Endothelial cell (in vitro differentiated cells): Measurements from ENCODE around the gene C6orf47. TPM values are rescaled to one million over a fixed set of nuclear protein-coding genes. Genes with fewer than 3 reads are reported as not detected.

Experiments
- DNase-seq: peaks from one replicate; pipeline ENCODE4 v3.0.0; 2021; ENCODE audit warnings: low spot score
- H3K27ac Mint-ChIP-seq: one replicate; pipeline ENCODE4 v1.8.0; 2021; ENCODE audit warnings: mixed read lengths, inconsistent platforms; ENCODE audit not compliant: unreplicated experiment
- H3K27me3 Mint-ChIP-seq: one replicate; pipeline ENCODE4 v1.8.0; 2021; ENCODE audit warnings: mild to moderate bottlenecking, moderate library complexity, mixed read lengths, inconsistent platforms; ENCODE audit not compliant: unreplicated experiment
- H3K36me3 Mint-ChIP-seq: one replicate; pipeline ENCODE4 v1.8.0; 2021; ENCODE audit warnings: mild to moderate bottlenecking, low read depth, mixed read lengths, inconsistent platforms; ENCODE audit not compliant: unreplicated experiment
- H3K4me1 Mint-ChIP-seq: one replicate; pipeline ENCODE4 v1.8.0; 2021; ENCODE audit warnings: mild to moderate bottlenecking, mixed read lengths, inconsistent platforms; ENCODE audit not compliant: unreplicated experiment
- H3K4me3 Mint-ChIP-seq: one replicate; pipeline ENCODE4 v1.8.0; 2021; ENCODE audit warnings: mild to moderate bottlenecking, mixed read lengths, inconsistent platforms; ENCODE audit not compliant: unreplicated experiment
- H3K9me3 Mint-ChIP-seq: one replicate; pipeline ENCODE4 v1.8.0; 2021; ENCODE audit warnings: mixed read lengths, inconsistent platforms; ENCODE audit not compliant: unreplicated experiment
- total RNA-seq: library from RNA; stranded (reverse); fragmentation: NEBNext Ultra II Directional; extraction: Animal tissue kit (Norgen Biotek cat#: 25700); gene quantifications from one replicate; pipeline ENCODE4 v1.2.1, GENCODE V29; 2021; ENCODE audit not compliant: unreplicated experiment
- TF ChIP-seq, protein P1 (sequence below): fragments of 200-600 bp; sonication (generic); IDR thresholded peaks from one replicate; pipeline ENCODE4 v1.5.0; 2021; ENCODE audit warnings: antibody characterized with exemption; ENCODE audit not compliant: unreplicated experiment

C6orf47 gene
- total RNA-seq, 1 donor from 2014 or later = 13.1 TPM

DNA sequence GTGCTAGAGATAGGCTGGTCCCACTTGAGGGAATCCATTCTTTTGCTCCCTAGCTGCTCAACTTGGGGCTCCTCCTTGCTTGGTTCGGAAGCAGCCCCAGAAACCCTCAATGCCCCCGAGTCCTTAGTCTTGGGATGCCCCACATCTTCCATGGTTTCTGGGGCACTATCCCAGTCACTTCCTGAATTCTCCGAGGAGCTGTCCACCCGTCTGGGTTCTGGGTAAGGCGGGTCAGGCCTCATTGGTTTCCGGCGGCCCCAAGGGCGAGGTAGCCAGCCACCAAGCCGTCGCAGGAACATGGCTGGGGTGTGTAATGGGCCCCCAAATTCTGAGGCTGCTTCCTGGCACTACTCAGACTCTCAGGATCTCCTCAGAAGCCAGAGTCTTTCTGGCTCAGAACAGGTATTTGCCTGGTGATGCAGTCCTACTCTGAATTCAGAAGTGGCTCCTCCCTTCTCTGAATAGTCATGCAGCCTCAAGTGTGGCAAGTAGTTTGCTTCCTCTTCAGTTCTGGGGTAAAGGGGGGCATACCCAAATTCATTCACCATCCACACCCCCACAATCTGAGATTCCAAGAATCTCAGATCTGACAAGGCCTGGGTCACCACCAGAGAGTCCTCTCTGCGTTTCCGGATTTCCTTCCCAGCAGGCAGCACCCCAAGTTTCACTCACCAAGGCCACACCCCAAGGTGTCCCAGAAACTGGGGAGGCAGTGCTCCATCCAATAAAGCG, 763 bp downstream of the C6orf47 start:
- H3K27ac Mint-ChIP-seq = peak overlapping the region; percentile 84
- no peak for DNase-seq
- H3K9me3 Mint-ChIP-seq = no peaks in the 10 kb centered on the region
- peak overlapping the region; percentile 91 for H3K4me3 Mint-ChIP-seq
- TF ChIP-seq, protein P1, sequence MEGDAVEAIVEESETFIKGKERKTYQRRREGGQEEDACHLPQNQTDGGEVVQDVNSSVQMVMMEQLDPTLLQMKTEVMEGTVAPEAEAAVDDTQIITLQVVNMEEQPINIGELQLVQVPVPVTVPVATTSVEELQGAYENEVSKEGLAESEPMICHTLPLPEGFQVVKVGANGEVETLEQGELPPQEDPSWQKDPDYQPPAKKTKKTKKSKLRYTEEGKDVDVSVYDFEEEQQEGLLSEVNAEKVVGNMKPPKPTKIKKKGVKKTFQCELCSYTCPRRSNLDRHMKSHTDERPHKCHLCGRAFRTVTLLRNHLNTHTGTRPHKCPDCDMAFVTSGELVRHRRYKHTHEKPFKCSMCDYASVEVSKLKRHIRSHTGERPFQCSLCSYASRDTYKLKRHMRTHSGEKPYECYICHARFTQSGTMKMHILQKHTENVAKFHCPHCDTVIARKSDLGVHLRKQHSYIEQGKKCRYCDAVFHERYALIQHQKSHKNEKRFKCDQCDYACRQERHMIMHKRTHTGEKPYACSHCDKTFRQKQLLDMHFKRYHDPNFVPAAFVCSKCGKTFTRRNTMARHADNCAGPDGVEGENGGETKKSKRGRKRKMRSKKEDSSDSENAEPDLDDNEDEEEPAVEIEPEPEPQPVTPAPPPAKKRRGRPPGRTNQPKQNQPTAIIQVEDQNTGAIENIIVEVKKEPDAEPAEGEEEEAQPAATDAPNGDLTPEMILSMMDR = no peak
- peaks cover 4% of the 10 kb centered on the region for H3K36me3 Mint-ChIP-seq
- H3K27me3 Mint-ChIP-seq = peaks cover 10% of the 10 kb centered on the region
- H3K4me1 Mint-ChIP-seq = peaks cover 32% of the 10 kb centered on the region

GRCh38 chr6:31658983-31659648, 1.5 kb downstream of the C6orf47 start:
- peaks cover 25% of the 10 kb centered on the region for H3K4me1 Mint-ChIP-seq
- peak overlapping the region; percentile 77 for H3K4me3 Mint-ChIP-seq
- TF ChIP-seq, protein P1 = no peak
- peaks cover 4% of the 10 kb centered on the region for H3K36me3 Mint-ChIP-seq
- no peak overlapping the region for H3K27ac Mint-ChIP-seq
- H3K9me3 Mint-ChIP-seq = no peaks in the 10 kb centered on the region
- DNase-seq = no peak
- H3K27me3 Mint-ChIP-seq = peaks cover 10% of the 10 kb centered on the region

DNA sequence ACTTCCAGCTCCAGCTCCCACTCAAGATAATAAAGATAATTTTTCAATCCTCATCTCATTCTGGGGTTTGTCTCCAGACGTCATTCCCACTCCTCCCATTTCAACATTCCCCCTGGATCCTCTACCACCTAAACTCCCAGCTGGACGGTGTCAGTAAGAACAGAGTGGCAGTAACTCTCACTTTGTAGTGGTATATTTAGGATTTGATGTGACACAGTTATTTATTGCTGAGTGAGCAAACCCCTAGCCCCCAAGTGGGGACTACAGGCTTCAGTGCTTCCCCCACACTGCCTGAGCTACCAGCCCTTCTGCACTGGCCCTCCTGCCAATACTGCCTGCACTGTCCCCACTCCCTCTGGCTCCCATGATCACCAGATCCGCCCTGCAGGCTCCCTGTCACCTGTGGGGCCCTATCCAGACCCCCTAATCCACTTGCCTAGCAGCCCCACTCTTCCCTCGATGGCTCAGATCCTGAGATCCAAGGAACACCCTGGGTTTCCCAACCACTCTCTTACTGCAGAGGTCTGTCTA, 2.4 kb downstream of the C6orf47 start:
- H3K4me1 Mint-ChIP-seq = peaks cover 16% of the 10 kb centered on the region
- TF ChIP-seq, protein P1 = no peak
- peaks cover 4% of the 10 kb centered on the region for H3K36me3 Mint-ChIP-seq
- H3K27ac Mint-ChIP-seq = peak overlapping the region; percentile 48
- no peaks in the 10 kb centered on the region for H3K9me3 Mint-ChIP-seq
- DNase-seq = no peak
- H3K4me3 Mint-ChIP-seq = peak overlapping the region; percentile 62
- H3K27me3 Mint-ChIP-seq = peaks cover 7% of the 10 kb centered on the region

- no peak for DNase-seq
- H3K27me3 Mint-ChIP-seq = peaks cover 7% of the 10 kb centered on the region
- H3K4me3 Mint-ChIP-seq = peak overlapping the region; percentile 62
- peaks cover 7% of the 10 kb centered on the region for H3K36me3 Mint-ChIP-seq
- peaks cover 17% of the 10 kb centered on the region for H3K4me1 Mint-ChIP-seq
- TF ChIP-seq, protein P1 = no peak
- H3K9me3 Mint-ChIP-seq = no peaks in the 10 kb centered on the region
- H3K27ac Mint-ChIP-seq = peak overlapping the region; percentile 48
Observed at GRCh38 chr6:31657406-31658157, 3.0 kb downstream of the C6orf47 start.
